ENCODE measurements around the gene BIN1.
"Not testable (repeated sequence)": the region's sequence is repeated elsewhere in the genome, so short reads cannot be mapped to it uniquely, and the experiment has no call there.

BIN1 gene

GRCh38 chr2:127046579-127046978 lies 60.4 kb downstream of the BIN1 start:
- DNase-seq (ENCODE audit: low spot score), result no peak

GRCh38 chr2:127045792-127046501 lies 61.0 kb downstream of the BIN1 start:
- no peak for DNase-seq (ENCODE audit: low spot score)

- DNase-seq (ENCODE audit: low spot score), result no peak
Measured at GRCh38 chr2:127044977-127045661, 61.8 kb downstream of the BIN1 start.

GRCh38 chr2:127044165-127044718 lies 62.7 kb downstream of the BIN1 start:
- no peak for DNase-seq (ENCODE audit: low spot score)

- no peak for DNase-seq (ENCODE audit: low spot score)
Measured at GRCh38 chr2:127043367-127044164, 63.4 kb downstream of the BIN1 start.

GRCh38 chr2:127041259-127041970 lies 65.5 kb downstream of the BIN1 start:
- no peak for DNase-seq (ENCODE audit: low spot score)

- DNase-seq (ENCODE audit: low spot score), result no peak
Measured at GRCh38 chr2:127040169-127040568, 66.8 kb downstream of the BIN1 start.

GRCh38 chr2:127039387-127040031 lies 67.4 kb downstream of the BIN1 start:
- DNase-seq (ENCODE audit: low spot score), result no peak

GRCh38 chr2:127037476-127037875 lies 69.5 kb downstream of the BIN1 start:
- no peak for DNase-seq (ENCODE audit: low spot score)

- no peak for DNase-seq (ENCODE audit: low spot score)
Measured at GRCh38 chr2:127034883-127035611, 71.9 kb downstream of the BIN1 start.

GRCh38 chr2:127034051-127034450 lies 72.9 kb downstream of the BIN1 start:
- no peak for DNase-seq (ENCODE audit: low spot score)

GRCh38 chr2:127032621-127033020 lies 74.3 kb downstream of the BIN1 start:
- no peak for DNase-seq (ENCODE audit: low spot score)

GRCh38 chr2:127029350-127030051 lies 77.5 kb downstream of the BIN1 start:
- DNase-seq (ENCODE audit: low spot score), result no peak

GRCh38 chr2:127028745-127029144 lies 78.2 kb downstream of the BIN1 start:
- not testable (repeated sequence) for DNase-seq (ENCODE audit: low spot score)

- no peak for DNase-seq (ENCODE audit: low spot score)
Measured at GRCh38 chr2:127027715-127028114, 79.2 kb downstream of the BIN1 start.

- DNase-seq (ENCODE audit: low spot score), result peak; percentile 83
Measured at GRCh38 chr2:127025359-127026166, 81.4 kb downstream of the BIN1 start.

- DNase-seq (ENCODE audit: low spot score), result peak; percentile 30
Measured at GRCh38 chr2:127024769-127025358, 82.1 kb downstream of the BIN1 start.

GRCh38 chr2:127023504-127023903 lies 83.5 kb downstream of the BIN1 start:
- no peak for DNase-seq (ENCODE audit: low spot score)

GRCh38 chr2:127022817-127023216 lies 84.1 kb downstream of the BIN1 start:
- no peak for DNase-seq (ENCODE audit: low spot score)

All from pons (tissue), 1 donor.